ENCODE data around the gene HGFAC. TPM values are rescaled to one million over a fixed set of nuclear protein-coding genes. Genes with fewer than 3 reads are reported as not detected.

HGFAC gene
- polyA plus RNA-seq, 1 donor from 2014 or later, result 16.2 TPM

DNA sequence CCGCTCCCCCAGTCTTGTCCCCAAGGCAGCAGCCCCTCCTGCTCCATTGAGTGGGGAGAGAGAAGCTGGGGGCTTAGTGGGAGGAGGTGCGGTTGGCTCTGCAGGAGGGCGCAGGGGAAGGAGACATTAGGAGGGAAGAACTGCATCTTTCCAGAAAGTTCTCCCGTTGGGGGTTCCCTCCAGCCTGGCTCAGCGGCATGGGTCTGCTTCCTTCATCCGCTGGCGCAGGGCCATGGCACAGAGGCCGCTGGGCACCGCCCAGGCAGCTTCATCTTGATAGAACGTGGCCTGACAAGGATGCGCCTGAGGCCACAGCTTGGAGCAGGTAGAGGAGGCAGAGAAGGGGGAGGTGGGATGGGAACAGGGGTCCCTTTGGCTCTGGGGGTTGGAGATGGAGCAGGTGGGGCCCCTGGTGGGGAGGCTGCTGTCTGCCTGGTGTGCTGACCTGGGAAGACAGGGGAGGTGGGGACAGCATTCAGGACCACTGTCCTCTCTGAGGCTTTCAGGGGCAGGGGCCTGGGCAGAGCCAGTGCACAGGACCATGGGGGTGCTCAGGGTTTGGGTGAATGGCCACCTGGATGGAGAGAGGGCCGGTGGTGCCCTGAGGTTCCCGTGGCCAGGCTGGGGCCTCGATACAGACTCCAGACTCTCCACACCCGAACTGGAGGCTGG lies 33.4 kb downstream of the HGFAC start:
- TF ChIP-seq SMC3 (conservative IDR thresholded peaks at IDR 0.05; ENCODE audit: poor library complexity) (no peak), EP300 (conservative IDR thresholded peaks at IDR 0.05; ENCODE audit: poor library complexity, severe bottlenecking) (no peak), MXI1 (conservative IDR thresholded peaks at IDR 0.05; ENCODE audit: poor library complexity, severe bottlenecking) (no peak), POLR2AphosphoS5 (IDR thresholded peaks at IDR 0.05) (no peak), TAF1 (IDR thresholded peaks at IDR 0.05; ENCODE audit: low read depth) (no peak)
- TF ChIP-seq, protein P1, sequence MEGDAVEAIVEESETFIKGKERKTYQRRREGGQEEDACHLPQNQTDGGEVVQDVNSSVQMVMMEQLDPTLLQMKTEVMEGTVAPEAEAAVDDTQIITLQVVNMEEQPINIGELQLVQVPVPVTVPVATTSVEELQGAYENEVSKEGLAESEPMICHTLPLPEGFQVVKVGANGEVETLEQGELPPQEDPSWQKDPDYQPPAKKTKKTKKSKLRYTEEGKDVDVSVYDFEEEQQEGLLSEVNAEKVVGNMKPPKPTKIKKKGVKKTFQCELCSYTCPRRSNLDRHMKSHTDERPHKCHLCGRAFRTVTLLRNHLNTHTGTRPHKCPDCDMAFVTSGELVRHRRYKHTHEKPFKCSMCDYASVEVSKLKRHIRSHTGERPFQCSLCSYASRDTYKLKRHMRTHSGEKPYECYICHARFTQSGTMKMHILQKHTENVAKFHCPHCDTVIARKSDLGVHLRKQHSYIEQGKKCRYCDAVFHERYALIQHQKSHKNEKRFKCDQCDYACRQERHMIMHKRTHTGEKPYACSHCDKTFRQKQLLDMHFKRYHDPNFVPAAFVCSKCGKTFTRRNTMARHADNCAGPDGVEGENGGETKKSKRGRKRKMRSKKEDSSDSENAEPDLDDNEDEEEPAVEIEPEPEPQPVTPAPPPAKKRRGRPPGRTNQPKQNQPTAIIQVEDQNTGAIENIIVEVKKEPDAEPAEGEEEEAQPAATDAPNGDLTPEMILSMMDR (IDR thresholded peaks at IDR 0.05; ENCODE audit: poor library complexity, severe bottlenecking), result no peak
- H3K27me3 ChIP-seq (ENCODE audit: insufficient read depth, low read depth, low read length), result no peaks in the 10 kb centered on the region
- no peak overlapping the region for H3K27ac ChIP-seq (ENCODE audit: low read length)
- H2AFZ ChIP-seq (ENCODE audit: low read depth, low read length), result no peak overlapping the region
- no peak overlapping the region for H3K4me2 ChIP-seq (ENCODE audit: low read length)
- H3K9ac ChIP-seq (ENCODE audit: low read length), result no peak overlapping the region
- no peaks in the 10 kb centered on the region for H3F3A ChIP-seq (ENCODE audit: insufficient read depth, low read length, poor library complexity, severe bottlenecking)
- no peaks in the 10 kb centered on the region for H4K20me1 ChIP-seq (ENCODE audit: insufficient read depth)
- H3K9me2 ChIP-seq (ENCODE audit: insufficient read depth, low read length), result no peaks in the 10 kb centered on the region
- no peaks in the 10 kb centered on the region for H3K9me3 ChIP-seq (ENCODE audit: low read length)
- H3K79me2 ChIP-seq (replicated peaks; ENCODE audit: insufficient read depth, low read length), result no peaks in the 10 kb centered on the region
- H3K4me3 ChIP-seq (ENCODE audit: low read length), result no peak overlapping the region
- no peaks in the 10 kb centered on the region for H3K36me3 ChIP-seq (ENCODE audit: insufficient read depth, low read length)

DNA sequence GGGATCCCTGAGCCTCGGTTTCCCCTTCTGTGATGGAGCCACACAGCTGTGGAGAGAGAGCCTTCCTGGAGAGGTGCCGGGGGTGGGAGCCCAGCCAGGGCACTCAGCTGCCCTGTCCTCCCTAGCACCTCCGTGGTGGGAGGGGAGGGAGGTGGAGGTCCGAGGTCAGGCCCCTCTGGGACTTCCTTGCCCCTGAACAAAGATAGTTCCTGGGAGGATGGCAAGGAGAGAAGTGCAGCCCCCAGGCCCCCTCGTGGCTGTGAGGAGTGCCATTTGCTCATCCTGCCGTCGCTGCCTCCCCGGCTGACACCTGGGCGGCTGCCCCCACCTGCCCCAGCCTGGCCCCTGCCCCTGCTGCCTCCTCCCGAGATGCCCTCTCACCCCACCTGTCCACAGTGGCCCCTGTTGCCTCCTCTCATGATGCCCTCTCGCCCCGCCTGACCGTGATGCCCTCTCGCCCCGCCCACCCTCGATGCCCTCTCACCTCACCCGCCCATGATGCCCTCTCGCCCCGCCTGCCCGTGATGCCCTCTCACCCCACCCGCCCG lies 34.0 kb downstream of the HGFAC start:
- H2AFZ ChIP-seq (ENCODE audit: low read depth, low read length), result no peak overlapping the region
- no peaks in the 10 kb centered on the region for H3K9me3 ChIP-seq (ENCODE audit: low read length)
- H4K20me1 ChIP-seq (ENCODE audit: insufficient read depth), result no peaks in the 10 kb centered on the region
- H3K27ac ChIP-seq (ENCODE audit: low read length), result no peak overlapping the region
- no peak for TF ChIP-seq SMC3 (conservative IDR thresholded peaks at IDR 0.05; ENCODE audit: poor library complexity)
- TF ChIP-seq, protein P1 (IDR thresholded peaks at IDR 0.05; ENCODE audit: poor library complexity, severe bottlenecking), result no peak
- TF ChIP-seq, protein P2, sequence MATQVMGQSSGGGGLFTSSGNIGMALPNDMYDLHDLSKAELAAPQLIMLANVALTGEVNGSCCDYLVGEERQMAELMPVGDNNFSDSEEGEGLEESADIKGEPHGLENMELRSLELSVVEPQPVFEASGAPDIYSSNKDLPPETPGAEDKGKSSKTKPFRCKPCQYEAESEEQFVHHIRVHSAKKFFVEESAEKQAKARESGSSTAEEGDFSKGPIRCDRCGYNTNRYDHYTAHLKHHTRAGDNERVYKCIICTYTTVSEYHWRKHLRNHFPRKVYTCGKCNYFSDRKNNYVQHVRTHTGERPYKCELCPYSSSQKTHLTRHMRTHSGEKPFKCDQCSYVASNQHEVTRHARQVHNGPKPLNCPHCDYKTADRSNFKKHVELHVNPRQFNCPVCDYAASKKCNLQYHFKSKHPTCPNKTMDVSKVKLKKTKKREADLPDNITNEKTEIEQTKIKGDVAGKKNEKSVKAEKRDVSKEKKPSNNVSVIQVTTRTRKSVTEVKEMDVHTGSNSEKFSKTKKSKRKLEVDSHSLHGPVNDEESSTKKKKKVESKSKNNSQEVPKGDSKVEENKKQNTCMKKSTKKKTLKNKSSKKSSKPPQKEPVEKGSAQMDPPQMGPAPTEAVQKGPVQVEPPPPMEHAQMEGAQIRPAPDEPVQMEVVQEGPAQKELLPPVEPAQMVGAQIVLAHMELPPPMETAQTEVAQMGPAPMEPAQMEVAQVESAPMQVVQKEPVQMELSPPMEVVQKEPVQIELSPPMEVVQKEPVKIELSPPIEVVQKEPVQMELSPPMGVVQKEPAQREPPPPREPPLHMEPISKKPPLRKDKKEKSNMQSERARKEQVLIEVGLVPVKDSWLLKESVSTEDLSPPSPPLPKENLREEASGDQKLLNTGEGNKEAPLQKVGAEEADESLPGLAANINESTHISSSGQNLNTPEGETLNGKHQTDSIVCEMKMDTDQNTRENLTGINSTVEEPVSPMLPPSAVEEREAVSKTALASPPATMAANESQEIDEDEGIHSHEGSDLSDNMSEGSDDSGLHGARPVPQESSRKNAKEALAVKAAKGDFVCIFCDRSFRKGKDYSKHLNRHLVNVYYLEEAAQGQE (IDR thresholded peaks at IDR 0.05; ENCODE audit: borderline replicate concordance), result no peak
- TF ChIP-seq EP300 (conservative IDR thresholded peaks at IDR 0.05; ENCODE audit: poor library complexity, severe bottlenecking), result no peak
- no peak for TF ChIP-seq POLR2AphosphoS5 (IDR thresholded peaks at IDR 0.05)
- H3K36me3 ChIP-seq (ENCODE audit: insufficient read depth, low read length), result no peaks in the 10 kb centered on the region
- H3K4me3 ChIP-seq (ENCODE audit: low read length), result no peak overlapping the region
- H3K9ac ChIP-seq (ENCODE audit: low read length), result no peak overlapping the region
- no peaks in the 10 kb centered on the region for H3F3A ChIP-seq (ENCODE audit: insufficient read depth, low read length, poor library complexity, severe bottlenecking)
- H3K9me2 ChIP-seq (ENCODE audit: insufficient read depth, low read length), result no peaks in the 10 kb centered on the region
- H3K4me2 ChIP-seq (ENCODE audit: low read length), result no peak overlapping the region
- H3K27me3 ChIP-seq (ENCODE audit: insufficient read depth, low read depth, low read length), result no peaks in the 10 kb centered on the region
- H3K79me2 ChIP-seq (replicated peaks; ENCODE audit: insufficient read depth, low read length), result no peaks in the 10 kb centered on the region

Data from neural cell (in vitro differentiated cells).